OCI-LY7 (cell line): ENCODE measurements around the gene CASP9.

Experiments
- CTCF ChIP-seq: fragments of 200-600 bp; sonication (generic); conservative IDR thresholded peaks from 2 replicates; pipeline ENCODE4 v1.5.1; 2014; ENCODE audit warnings: mild to moderate bottlenecking, antibody characterized with exemption, low read length, moderate library complexity, mixed read lengths
- EZH2phosphoT487 ChIP-seq: fragments of 200-600 bp; sonication (generic); IDR thresholded peaks from 2 replicates; pipeline ENCODE4 v1.6.1; 2018; ENCODE audit warnings: low read depth, borderline replicate concordance, mild to moderate bottlenecking, mixed run types, antibody characterized with exemption, low read length, moderate library complexity, mixed read lengths

- TF ChIP-seq CTCF = no peak
- TF ChIP-seq EZH2phosphoT487 = no peak
These were observed 78.5 kb downstream of the CASP9 start for GRCh38 chr1:15445390-15446122.
